WI38 (cell line): ENCODE results near the gene MIPOL1.

Experiments
- H3K4me3 ChIP-seq: 2 replicates; pipeline ENCODE4 v1.5.1; 2011; ENCODE audit warnings: low read depth, mild to moderate bottlenecking, control low read depth, low read length
- CTCF ChIP-seq: IDR thresholded peaks from 2 replicates; pipeline ENCODE4 v1.5.1; 2012; ENCODE audit warnings: low read depth, mild to moderate bottlenecking, control low read depth, low read length

The MIPOL1 gene

GRCh38 chr14:37411079-37411735 is 213.5 kb downstream of the MIPOL1 start:
- no peak overlapping the region for H3K4me3 ChIP-seq
- TF ChIP-seq CTCF = no peak

GRCh38 chr14:37413050-37413449 is 215.3 kb downstream of the MIPOL1 start:
- no peak overlapping the region for H3K4me3 ChIP-seq
- TF ChIP-seq CTCF = no peak

- no peak overlapping the region for H3K4me3 ChIP-seq
- TF ChIP-seq CTCF = no peak
Measured at GRCh38 chr14:37413504-37414003, 215.8 kb downstream of the MIPOL1 start.

- TF ChIP-seq CTCF = no peak
- H3K4me3 ChIP-seq = no peak overlapping the region
Measured at GRCh38 chr14:37416264-37416663, 218.5 kb downstream of the MIPOL1 start.

- H3K4me3 ChIP-seq = no peak overlapping the region
- TF ChIP-seq CTCF = no peak
Measured at GRCh38 chr14:37417151-37417550, 219.4 kb downstream of the MIPOL1 start.

GRCh38 chr14:37417833-37418232 is 220.1 kb downstream of the MIPOL1 start:
- TF ChIP-seq CTCF = no peak
- H3K4me3 ChIP-seq = no peak overlapping the region

- TF ChIP-seq CTCF = no peak
Measured at GRCh38 chr14:37420622-37421021, 222.9 kb downstream of the MIPOL1 start.

More at GRCh38 chr14:37420622-37421021, 222.9 kb downstream of the MIPOL1 start:
- H3K4me3 ChIP-seq = no peak overlapping the region
